Activated T-helper 9 cell treated with anti-CD3 and anti-CD28 coated beads, Interleukin-2, amount 50 U/mL, for 16 hours (primary cell): ENCODE data around the gene MAGI1.

Experiments
- DNase-seq: peaks from one replicate; pipeline ENCODE4 v3.0.0-alpha.2; 2020; ENCODE audit warnings: low read depth

Gene MAGI1

DNA sequence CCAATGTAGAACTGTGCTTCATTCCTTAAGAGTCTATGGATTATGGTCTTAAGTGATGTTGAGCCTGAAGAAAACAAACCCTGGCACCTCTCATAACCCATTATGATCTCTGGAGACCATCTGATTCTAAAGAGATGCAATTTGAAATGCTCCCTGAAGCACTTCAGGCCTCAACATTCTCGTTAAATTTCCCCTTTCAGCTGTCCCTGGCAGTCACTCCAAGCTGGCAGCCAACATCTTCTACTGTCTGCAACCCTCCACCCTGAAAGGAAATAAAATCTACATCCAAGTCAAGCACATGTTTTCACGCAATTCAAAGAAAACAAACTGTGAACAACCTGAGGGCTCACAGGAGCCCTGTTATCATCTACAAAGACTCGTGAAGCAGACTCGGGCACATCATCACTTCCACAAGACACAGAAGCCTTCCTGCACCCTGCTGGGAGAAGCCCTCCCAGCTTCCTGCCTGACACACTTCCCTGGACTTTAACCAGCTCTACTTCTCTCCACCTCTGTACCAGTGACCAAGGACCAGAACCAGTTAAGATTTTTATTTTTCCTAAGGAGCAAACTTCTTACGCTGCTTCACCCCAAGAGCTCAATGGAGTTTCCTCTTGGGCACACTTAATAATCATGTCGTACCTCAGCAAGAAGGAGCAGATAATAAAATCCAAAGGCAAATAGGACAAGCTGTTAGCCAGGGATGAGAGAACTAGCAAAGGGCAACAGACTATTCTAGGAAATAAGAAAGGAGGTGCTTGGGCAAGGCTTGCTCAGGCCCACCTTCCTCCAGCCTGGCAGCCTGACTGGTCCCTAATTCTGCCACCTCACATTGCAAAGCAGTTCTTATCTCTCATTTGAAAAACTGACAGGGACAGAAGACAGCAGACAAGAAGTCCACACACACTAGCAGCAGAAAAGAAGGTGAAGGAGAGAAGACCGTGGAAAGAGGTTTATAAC, 67.1 kb downstream of the MAGI1 start:
- no peak for DNase-seq

DNA sequence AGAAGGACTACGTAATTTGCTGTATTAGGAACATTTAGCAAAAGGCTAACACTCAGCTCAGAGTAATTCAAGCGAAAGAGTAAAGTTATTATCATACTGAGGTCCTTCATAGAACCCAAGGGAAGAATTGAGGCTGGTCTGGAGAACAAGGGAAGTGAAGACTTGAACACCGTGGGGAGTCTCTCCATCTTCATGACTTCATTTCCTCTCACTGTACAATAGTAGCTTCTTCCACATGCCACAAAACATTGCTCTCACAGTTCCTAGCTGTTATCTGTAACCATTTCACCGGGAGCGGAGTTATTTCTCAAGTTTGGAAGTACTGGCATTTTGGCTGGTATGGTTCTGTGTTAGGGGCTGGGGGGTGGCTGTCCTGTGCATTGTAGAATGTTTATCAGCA, 69.7 kb downstream of the MAGI1 start:
- DNase-seq = no peak

DNA sequence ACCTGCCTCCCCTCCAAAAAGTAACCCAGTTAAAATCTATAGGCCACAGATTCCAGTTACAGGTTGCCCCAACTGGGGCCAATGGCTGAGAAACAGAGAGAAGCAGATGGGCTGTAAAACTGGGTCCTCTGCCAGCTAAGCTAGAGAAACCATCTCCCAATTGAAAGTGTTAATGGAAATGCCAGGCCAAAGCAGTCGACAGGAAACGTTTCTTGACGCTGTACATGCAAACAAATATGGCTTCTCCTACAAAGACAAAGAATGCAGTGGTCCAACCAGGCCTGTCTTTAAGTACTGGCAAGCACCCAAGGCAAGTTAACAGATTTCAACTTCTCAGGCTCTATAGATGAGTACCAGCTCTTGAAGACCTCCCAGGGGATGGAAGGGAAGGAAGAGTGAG, 71.3 kb downstream of the MAGI1 start:
- DNase-seq = no peak

DNA sequence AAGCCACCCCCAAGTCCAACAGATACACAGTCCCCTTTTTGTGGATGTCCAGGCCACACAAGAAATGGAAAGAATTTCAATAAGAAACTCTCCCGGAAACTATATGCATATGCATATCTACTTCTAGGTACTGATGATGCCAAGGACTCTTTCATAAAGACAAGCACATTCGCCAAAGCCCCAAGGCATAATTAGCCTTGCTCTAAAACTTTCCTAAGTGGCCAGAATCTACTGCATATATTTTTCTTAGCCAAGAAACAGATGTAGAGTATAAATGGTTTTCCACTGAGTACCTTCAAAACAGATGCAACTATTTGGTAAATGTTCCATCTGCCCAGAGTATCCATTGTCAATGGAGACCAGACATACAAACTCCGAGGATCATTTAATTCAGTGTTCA, 73.9 kb downstream of the MAGI1 start:
- no peak for DNase-seq

DNA sequence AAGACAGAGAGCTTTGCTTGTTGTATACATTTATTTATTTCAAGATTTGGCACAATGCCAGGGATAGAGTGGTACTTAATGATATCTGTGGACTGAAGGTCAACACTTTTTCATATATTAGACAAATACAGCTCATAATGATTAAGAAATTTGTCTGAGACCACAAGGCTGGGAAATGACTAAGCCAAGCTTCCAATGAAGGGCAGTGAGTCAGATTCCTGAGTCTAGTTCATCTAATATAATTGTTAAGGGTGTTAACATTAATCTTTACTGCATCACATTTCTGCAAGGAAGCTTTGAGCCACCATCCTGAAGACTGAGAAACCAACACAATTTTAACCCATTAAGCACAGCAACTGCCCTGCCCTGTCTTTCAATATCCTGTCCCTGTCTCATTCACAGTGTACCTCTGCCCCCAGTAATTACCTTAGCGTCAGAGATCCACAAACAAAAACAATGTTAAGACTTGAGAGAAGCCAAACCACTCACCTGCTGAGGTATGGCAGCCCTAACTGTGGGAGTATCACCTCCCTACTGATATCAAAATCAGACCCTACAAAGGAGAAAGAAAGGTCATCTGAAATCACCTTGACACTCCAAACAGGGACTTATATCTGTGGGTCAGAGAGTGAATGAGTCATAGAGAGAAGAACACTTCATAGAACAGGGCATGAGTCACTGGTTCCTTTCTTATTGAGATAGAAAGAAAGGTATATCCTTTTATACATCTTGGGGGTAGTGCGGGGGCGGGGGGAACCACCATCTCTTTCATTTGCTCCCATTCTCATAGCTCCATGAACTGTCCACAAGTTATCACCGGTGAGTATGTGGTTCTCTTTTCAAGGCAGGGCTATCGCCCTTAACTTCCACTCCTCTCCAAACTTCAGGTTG, 74.7 kb downstream of the MAGI1 start:
- no peak for DNase-seq

DNA sequence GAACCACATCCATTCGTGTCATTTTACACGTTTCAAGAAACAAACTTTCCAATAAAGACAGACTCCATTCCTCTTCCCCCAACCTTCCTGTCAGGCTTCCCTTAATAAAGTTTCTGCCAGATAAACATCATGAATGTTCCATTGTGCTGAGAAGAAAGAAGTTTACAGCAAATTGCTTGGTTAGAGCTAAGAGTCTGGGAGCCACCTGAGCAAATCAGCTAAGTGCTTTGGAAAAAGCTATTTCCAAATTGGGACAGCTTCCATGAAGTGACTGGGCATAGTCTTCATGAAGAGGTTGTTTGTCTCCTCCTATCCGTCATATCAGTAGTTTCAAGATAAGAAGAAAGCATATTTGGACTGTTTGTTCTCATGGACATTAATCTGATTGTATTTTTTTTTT, 77.0 kb downstream of the MAGI1 start:
- DNase-seq = no peak

DNA sequence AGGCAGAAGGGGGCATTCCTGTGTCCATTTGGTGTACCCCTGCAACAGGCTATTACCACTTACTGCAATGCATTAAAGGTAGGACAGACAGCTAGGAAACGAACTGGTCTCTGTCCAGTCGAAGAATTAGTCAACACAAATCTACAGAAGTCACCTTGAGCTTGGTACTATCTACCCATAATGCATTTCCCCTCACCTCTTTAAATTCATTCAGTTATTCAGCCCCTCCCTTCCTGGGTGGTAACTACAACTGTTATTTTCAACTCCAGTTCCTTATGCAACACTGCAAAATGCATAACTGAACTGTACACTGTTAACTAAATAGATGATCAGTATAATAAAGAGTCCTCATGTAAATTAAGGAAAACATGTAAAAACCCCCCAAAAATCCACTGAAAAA, 77.6 kb downstream of the MAGI1 start:
- DNase-seq = no peak

DNA sequence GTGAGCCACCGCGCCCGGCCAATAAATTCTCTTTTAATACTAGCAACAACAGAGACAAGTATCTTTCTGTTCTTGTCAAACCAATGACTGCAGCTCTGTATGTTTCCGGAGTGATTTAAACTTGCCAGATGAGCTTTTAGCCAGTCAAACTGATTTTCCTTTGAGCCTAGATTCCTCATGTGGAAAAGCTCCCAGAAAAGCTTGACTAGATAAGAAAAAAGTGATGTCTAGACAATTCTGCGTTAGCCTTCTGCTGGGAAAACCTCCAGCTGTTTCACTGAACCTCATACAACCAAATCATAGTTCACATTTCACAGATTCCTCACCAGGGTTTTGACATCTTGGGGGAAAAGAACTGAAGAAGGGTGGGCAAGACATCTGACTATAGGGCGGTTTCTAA, 78.6 kb downstream of the MAGI1 start:
- no peak for DNase-seq

DNA sequence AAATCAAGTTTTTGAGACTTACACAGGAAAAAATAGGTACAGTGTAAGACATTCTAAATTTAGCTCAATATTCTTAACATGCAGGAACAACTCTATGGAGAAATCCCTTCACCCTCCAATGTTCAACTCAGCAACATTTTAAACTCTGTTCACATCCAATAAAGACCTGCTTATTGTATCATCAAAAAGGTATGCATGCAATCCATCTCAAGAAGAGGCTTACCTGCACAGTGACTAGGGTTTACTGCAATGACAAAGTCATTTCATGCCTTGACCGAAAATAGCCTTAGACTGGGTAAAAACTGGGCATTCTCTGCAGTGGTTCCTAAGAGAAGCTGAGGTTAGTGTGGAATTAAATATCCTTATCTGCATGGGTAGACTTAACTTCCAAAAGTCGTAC, 80.5 kb downstream of the MAGI1 start:
- no peak for DNase-seq

DNA sequence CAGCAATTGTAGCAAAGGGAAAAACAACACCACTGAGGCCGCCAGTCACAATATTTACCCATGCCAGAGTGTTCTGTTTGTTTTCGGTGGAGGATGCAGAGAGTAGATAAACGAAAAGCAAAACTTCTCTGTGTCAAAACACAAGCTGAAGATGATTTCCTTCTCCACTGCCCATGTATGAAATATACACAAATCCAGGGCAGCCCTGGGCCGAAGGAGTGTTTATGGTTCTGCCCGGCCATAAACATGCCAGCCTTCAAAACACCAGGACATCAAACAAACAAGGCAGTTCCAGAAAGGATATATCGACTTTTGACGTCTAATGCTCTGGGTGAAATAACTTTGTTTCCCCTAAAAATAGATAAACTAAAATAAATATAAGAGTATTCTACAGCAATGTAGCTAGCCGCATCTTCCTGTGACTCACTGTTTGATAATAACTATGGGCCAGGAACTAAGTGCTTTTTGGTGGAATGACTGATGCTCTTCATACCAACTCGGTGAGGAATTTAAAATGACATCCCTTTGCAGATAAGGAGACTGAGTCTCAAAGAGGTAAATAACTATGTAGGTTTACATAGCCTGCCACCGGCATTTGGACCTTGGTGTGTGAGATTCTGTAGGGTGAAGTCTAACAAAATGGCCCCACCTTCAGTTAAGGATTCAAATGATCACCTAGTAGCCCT, 82.8 kb downstream of the MAGI1 start:
- no peak for DNase-seq

DNA sequence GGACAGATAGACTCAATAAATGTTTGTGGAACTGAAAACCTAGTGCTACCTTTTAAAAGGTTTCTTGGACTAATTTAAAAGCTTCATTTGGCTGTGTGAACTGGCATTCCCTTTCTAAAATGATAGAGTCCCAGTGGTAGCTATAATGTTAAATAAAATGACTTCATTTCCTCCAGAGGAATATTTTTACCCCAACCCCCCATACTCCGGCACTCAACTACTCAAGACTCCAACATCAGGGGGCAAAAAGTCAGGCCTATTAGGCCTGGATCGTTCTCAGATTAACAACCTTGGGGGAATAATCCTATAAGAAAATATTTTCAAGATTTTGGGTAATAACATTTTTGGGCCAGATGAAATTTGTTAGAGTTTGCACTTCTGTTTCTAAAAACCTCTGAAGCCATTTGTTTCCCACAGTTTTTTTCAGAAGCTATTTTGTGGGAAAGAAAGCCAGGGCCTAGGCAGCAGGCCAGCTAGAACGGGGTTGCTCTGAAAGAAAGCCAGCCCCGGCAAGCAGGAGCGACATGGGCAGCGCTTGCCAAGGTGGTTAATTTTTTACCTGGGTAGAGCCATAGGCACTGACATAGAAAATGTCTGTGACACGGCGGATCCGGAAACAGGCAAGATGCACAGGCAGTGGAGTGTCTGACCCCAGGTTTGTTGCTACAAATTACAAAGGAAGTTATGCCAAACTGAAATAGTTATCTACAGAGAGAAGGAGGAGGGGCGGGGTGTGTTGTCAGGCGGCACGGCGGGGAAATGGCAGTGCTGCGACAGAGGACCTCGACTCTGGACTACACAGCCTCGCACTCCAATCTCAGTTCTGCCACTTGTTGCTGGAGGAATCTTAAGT, 84.6 kb downstream of the MAGI1 start:
- DNase-seq = no peak

DNA sequence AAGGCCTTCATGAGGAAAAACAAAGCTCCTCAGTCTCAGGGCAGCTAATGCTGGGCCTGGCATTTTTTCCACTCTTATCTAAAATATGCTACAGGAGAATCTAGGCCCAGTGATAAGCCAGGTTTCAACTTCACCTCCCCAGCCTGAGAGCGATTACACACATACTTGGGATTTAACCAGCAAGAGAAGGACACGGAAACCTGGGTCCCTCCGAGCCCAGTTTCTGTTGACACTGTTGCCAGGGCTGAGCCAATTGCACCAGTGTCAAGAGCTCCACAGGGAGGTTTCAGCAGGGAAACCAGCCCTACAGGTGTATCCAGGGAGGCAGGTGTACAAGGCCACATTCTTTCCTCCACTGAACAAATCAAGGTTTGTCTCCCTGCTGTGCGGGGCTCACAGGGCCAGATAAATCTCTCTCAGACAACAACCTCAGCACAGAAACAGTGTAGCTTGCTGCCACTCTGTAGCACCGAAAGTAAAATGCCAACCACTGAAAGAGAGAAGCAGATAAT, 85.4 kb downstream of the MAGI1 start:
- DNase-seq = no peak

DNA sequence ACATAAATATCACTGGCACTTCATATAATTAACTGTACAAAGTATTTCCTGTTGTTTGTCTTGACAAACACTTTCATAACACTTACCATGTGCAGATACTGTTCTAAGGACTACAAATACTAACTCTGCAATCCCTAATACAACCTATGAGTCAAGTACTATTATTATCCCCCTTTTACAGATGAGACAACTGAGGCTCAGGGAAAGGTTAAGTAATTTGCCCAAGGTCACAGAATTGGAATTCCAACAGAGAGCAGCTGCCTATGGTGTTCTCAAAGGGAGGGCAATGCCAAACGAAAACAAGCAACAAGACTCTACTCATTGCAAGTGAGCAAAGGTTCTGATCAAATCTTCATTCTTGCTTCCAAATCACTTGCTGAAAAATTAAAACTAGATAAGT, 85.9 kb downstream of the MAGI1 start:
- DNase-seq = no peak

DNA sequence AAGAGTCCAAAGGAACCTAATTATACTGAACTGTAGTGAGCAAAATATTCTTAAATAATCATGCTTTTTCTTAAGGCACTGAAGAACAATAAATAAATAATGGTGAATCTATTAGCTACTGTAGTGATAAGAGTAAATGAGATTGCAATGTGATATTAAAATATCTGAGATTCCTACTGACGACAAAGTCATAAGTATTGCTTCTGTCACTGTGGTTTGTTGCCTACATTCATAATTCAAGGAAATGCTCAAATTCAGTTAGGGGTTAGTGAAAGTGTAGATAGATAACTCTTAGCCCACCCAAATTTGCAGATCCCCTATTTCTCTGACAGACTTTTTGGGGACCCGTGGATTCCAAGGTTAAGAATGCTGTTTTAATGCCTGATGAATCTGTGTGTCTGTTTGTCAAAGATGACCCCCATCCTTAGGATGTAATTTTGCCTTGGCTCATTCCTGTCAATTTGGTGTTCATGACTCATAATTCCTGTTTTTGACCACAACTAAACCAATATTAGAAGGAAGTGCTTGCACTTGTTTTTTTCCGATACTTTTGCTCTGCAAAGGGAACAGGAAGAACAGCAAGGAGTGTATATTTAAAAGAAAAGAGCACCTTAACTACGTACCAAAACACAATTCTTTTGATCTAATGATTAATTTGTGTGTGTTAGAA, 86.7 kb downstream of the MAGI1 start:
- no peak for DNase-seq

DNA sequence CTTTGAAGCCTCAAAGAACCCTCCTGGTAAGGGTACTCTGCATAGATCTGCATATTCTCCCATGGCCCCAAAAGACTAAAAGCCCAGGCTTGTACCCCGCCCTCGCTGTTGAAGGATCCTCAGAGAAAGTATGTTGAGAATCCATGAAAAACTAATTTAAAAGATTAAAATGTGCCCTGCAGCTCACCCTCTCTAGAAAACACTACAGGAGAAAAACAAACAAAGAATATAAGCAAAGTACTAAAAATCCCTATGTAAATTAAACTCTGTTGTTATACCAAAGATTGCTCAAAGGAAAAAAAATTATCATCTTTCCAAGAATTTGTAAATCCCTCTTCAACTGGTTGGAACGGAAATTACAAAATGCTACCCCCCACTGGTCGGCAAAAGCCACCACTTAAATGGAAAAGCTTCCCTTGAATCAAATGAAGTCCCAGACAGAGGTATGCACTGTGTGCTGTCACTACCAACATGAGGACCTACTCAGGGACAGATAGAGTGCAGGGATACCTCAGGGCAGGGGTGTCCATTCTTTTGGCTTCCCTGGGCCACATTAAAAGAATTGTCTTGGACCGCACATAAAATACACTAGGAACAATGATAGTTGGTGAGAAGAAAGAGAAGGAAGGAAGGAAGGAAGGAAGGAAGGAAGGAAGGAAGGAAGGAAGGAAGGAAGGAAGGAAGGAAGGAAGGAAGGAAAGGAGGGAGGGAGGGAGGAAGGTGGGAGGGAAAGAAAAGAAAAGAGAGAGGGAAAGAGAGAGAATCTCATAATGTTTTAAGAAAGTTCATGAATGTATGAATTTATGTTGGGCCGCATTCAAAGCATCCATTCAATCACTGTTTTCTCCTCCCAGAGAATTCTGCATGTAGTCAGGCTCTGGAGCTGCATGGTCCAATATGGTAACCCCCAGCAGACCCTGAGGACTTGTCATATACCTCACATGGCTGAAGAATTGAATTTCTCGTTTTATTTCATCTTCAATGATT, 88.1 kb downstream of the MAGI1 start:
- no peak for DNase-seq

DNA sequence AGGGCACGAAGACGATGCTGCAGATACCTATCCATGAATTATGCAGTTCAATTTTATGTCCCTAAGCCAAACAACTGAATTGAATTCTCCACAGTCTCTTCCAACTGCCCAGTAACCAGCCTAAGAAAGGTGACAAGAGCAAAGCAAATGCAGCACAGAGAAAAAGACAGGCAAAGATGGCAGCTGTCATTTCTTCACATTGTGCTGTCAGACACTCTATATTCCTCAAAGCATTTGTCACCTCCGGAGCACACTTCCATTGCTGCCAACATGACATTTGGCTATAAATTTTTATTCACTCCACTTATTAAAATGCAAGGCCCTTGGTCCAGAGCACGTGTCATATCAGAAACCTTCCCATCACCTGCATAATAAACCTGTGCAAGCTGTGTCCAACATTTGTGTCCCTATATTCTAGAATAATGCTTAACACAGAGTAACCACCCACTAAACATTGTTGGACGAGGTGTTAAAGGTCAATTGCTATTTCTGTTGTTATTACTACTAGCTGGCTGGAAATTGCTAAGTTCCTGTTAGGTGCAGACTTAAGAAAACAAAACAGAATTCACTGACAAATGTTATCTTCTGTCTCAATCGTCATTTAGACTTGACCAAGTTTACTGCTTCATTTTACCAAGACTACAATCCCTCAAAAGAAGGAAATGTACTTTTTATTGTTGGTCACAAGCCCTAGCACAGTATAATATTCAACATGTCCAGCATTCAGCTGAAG, 89.7 kb downstream of the MAGI1 start:
- DNase-seq = no peak

DNA sequence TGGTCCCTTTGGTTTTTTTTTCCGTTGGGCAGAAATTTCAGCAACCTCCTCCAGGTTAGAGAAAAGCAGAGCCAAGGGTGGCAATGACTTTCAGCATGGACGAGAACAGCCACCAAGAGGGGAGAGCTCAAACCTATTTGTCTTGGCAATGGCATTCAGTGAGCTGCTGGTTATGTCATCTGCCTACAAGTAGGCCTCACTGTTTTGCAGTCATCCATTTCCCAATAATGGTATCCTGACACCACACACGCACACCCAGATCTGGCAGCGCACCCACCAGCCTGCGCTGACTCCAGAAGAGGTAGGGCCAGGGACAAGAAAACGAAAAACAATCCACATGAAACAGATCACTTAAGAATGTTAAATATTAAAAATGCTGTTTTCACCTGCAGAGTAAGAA, 92.3 kb downstream of the MAGI1 start:
- no peak for DNase-seq

DNA sequence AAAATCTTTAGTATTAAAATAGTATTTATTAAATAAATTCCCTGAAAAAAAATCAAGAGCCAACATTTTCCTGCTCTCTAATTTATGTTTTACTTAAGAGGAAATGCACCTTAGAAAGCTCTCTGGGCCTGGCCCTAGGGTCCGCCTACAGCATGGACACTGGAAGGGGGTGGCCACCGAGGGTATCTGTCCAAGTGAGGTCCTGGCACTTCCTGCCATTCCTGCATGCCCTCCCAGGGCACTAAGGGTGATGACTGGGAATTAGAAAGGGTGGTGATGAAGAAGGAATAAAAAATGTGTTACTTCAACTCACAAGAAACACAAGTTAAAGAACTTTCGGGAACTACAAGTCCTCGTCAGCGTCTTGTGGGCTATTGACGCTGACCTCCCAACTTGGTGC, 92.8 kb downstream of the MAGI1 start:
- DNase-seq = no peak

DNA sequence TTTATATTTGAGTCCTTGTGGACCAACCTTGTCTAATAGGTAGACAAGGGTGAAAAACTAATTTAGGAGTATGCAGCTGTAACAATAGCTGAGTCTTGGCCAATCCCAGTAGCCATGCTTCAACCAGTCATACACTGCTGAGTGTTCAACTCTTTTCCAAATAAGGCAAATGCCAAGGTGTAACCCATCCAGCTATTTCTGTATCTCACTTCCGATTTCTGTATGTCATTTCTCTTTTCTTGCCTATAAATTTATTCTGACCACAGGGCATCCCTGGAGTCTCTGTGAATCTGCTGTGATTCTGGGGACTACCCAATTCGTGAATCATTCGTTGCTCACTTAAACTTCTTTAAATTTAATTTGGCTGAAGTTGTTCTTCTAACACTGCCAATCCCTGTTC, 93.2 kb downstream of the MAGI1 start:
- no peak for DNase-seq
